SKM-1 (cell line): ENCODE data around the gene DIDO1.
"Not testable (repeated sequence)": the region's sequence is repeated elsewhere in the genome, so short reads cannot be mapped to it uniquely, and the experiment has no call there.

Source experiments
- DNase-seq: peaks from one replicate; lab custom pipeline; 2025; ENCODE audit not compliant: unreplicated experiment; lab: John Stamatoyannopoulos, UW

DIDO1 gene

GRCh38 chr20:62929051-62929538, 2.8 kb upstream of the DIDO1 start:
- no peak for DNase-seq

GRCh38 chr20:62928246-62928939, 2.1 kb upstream of the DIDO1 start:
- DNase-seq: no peak

- DNase-seq: no peak
Measured at GRCh38 chr20:62927128-62927705, 912 bp upstream of the DIDO1 start.

- DNase-seq: no peak
Measured at GRCh38 chr20:62925420-62926228, 681 bp downstream of the DIDO1 start.

GRCh38 chr20:62925076-62925419, 1.3 kb downstream of the DIDO1 start:
- no peak for DNase-seq

GRCh38 chr20:62924442-62925075, 1.7 kb downstream of the DIDO1 start:
- no peak for DNase-seq

GRCh38 chr20:62923669-62924441, 2.5 kb downstream of the DIDO1 start:
- no peak for DNase-seq

- DNase-seq: not testable (repeated sequence)
Measured at GRCh38 chr20:62923059-62923668, 3.1 kb downstream of the DIDO1 start.

GRCh38 chr20:62922451-62922921, 3.8 kb downstream of the DIDO1 start:
- no peak for DNase-seq

GRCh38 chr20:62921119-62921687, 5.1 kb downstream of the DIDO1 start:
- peak; percentile 31 for DNase-seq

GRCh38 chr20:62920039-62920645, 6.2 kb downstream of the DIDO1 start:
- no peak for DNase-seq

GRCh38 chr20:62918831-62919230, 7.5 kb downstream of the DIDO1 start:
- no peak for DNase-seq

- no peak for DNase-seq
Measured at GRCh38 chr20:62918147-62918546, 8.2 kb downstream of the DIDO1 start.

- DNase-seq: no peak
Measured at GRCh38 chr20:62917720-62918119, 8.6 kb downstream of the DIDO1 start.

GRCh38 chr20:62916703-62917476, 9.4 kb downstream of the DIDO1 start:
- no peak for DNase-seq

- no peak for DNase-seq
Measured at GRCh38 chr20:62914970-62915457, 11.3 kb downstream of the DIDO1 start.

GRCh38 chr20:62914436-62914835, 11.9 kb downstream of the DIDO1 start:
- no peak for DNase-seq

GRCh38 chr20:62913043-62913630, 13.2 kb downstream of the DIDO1 start:
- no peak for DNase-seq
